Ovary (tissue), 3 donors: Measurements from ENCODE around the gene DLG1.

ENCODE experiments used
- EP300 ChIP-seq: sonication (generic); formaldehyde crosslinking; IDR thresholded peaks from one replicate; pipeline ENCODE4 v1.6.1; 2017; ENCODE audit warnings: antibody characterized with exemption
- POLR2A ChIP-seq: fragments of 450-650 bp; IDR thresholded peaks from one replicate; pipeline ENCODE4 v1.6.1; 2017; ENCODE audit warnings: antibody characterized with exemption, mild to moderate bottlenecking, moderate library complexity
- TF ChIP-seq, protein P1 (sequence below), 3 donors: fragments of 450-650 bp in 2 of 3; fragments of 200-600 bp in 1 of 3; IDR thresholded peaks; one replicate each; pipeline versions ENCODE4 v1.5.1 to v1.8.0; 2016 to 2022; ENCODE audit warnings: antibody characterized with exemption in 3 of 3, mild to moderate bottlenecking in 1 of 3
- donor health status: DM: no; HTN: no; CAD: no.

DNA sequence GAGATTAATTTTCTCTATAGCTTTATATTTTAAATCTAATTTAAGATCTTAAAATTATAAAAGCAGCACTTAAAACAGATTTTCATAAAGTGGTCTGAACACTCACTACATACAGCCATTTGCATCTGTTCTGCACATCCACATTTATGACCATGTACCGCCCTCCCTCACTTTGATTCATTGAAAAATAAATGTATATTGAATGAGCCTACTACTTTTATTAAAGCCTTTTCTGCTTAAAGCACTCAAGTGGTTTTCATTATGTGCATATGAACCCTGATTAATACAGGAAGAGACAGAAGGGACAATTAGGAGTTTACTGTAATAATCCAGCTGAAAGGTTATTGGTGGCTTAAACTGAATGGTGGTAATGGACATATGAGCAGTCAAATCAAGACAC lies 129.4 kb downstream of the DLG1 start:
- TF ChIP-seq, protein P1, sequence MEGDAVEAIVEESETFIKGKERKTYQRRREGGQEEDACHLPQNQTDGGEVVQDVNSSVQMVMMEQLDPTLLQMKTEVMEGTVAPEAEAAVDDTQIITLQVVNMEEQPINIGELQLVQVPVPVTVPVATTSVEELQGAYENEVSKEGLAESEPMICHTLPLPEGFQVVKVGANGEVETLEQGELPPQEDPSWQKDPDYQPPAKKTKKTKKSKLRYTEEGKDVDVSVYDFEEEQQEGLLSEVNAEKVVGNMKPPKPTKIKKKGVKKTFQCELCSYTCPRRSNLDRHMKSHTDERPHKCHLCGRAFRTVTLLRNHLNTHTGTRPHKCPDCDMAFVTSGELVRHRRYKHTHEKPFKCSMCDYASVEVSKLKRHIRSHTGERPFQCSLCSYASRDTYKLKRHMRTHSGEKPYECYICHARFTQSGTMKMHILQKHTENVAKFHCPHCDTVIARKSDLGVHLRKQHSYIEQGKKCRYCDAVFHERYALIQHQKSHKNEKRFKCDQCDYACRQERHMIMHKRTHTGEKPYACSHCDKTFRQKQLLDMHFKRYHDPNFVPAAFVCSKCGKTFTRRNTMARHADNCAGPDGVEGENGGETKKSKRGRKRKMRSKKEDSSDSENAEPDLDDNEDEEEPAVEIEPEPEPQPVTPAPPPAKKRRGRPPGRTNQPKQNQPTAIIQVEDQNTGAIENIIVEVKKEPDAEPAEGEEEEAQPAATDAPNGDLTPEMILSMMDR (IDR thresholded peaks at IDR 0.05): no peak
- TF ChIP-seq POLR2A (no peak), EP300 (no peak)
